K562 (cell line): ENCODE measurements around the gene IMP4. TPM values are rescaled to one million over a fixed set of nuclear protein-coding genes. Genes with fewer than 3 reads are reported as not detected.

Experiments
- DLX4 ChIP-seq: fragments of 250-450 bp; sonication (Bioruptor Pico); IDR thresholded peaks from 2 replicates; pipeline ENCODE4 v1.6.1; 2021; ENCODE audit warnings: mild to moderate bottlenecking
- ESRRB ChIP-seq: fragments of 250-450 bp; sonication (Bioruptor Pico); IDR thresholded peaks from 2 replicates; pipeline ENCODE4 v1.5.0; 2020; ENCODE audit warnings: mild to moderate bottlenecking, moderate library complexity, borderline replicate concordance
- FUS ChIP-seq: fragments of 200-400 bp; formaldehyde crosslinking; optimal IDR thresholded peaks from 2 replicates; pipeline ENCODE3; 2017; ENCODE audit warnings: low read depth, low read length
- HLTF ChIP-seq: fragments of 450-650 bp; IDR thresholded peaks from 2 replicates; pipeline ENCODE4 v1.6.1; 2016
- IFI16 ChIP-seq: fragments of 250-450 bp; sonication (Bioruptor Pico); IDR thresholded peaks from 2 replicates; pipeline ENCODE4 v2.1.2; 2022; ENCODE audit warnings: mild to moderate bottlenecking, inconsistent platforms
- NFATC3 ChIP-seq: fragments of 450-650 bp; IDR thresholded peaks from 2 replicates; pipeline ENCODE4 v1.6.1; 2017; ENCODE audit warnings: mild to moderate bottlenecking
- NR2F6 ChIP-seq: fragments of 450-650 bp; formaldehyde crosslinking; IDR thresholded peaks from 2 replicates; pipeline ENCODE4 v1.4.0; 2020; ENCODE audit warnings: mild to moderate bottlenecking
- PHB ChIP-seq: fragments of 250-450 bp; sonication (Bioruptor Pico); IDR thresholded peaks from 2 replicates; pipeline ENCODE4 v1.5.0; 2021
- PHB2 ChIP-seq: fragments of 450-650 bp; IDR thresholded peaks from 2 replicates; pipeline ENCODE4 v1.6.1; 2017; ENCODE audit warnings: low read depth
- POLR2A ChIP-seq: fragments of 450-650 bp; conservative IDR thresholded peaks from 2 replicates; pipeline ENCODE4 v1.6.1; 2016
- RBBP5 ChIP-seq: fragments of 200-600 bp; sonication (generic); IDR thresholded peaks from 2 replicates; pipeline ENCODE4 v1.6.1; 2012; ENCODE audit warnings: borderline replicate concordance, mild to moderate bottlenecking, low read length, control low read depth, inconsistent platforms; ENCODE audit not compliant: insufficient read depth, poor library complexity, severe bottlenecking
- RBFOX2 ChIP-seq: fragments of 200-400 bp; formaldehyde crosslinking; IDR thresholded peaks from 2 replicates; pipeline ENCODE4 v1.6.1; 2017; ENCODE audit warnings: low read depth, mild to moderate bottlenecking, low read length, moderate library complexity
- SUPT5H ChIP-seq: fragments of 450-650 bp; IDR thresholded peaks from 2 replicates; pipeline ENCODE4 v1.6.1; 2016
- TARDBP ChIP-seq: fragments of 450-650 bp; IDR thresholded peaks from 2 replicates; pipeline ENCODE4 v1.6.1; 2016
- TGIF2 ChIP-seq: sonication (generic); formaldehyde crosslinking; IDR thresholded peaks from 2 replicates; pipeline ENCODE4 v1.8.1; 2022; ENCODE audit warnings: mild to moderate bottlenecking, missing genetic modification reagents, moderate library complexity
- ZNF184 ChIP-seq: sonication (generic); formaldehyde crosslinking; IDR thresholded peaks from 2 replicates; pipeline ENCODE4 v1.5.0; 2020; ENCODE audit warnings: missing genetic modification reagents
- ZNF551 ChIP-seq: fragments of 250-450 bp; sonication (Bioruptor Pico); IDR thresholded peaks from 2 replicates; pipeline ENCODE4 v1.5.0; 2021; ENCODE audit warnings: mild to moderate bottlenecking, moderate library complexity
- polyA plus RNA-seq, 8 experiments: library from polyadenylated mRNA; depleted of rRNA in 4 of 8; stranded (reverse) in 5 of 8; unstranded in 3 of 8; fragments of >200 nt; fragmentation: Nextera tagmentation in 2 of 8; fragmentation: Illumina TruSeq in 1 of 8; extraction: Ambion mirVana in 2 of 8; extraction: Trizol in 1 of 8; gene quantifications; 2 replicates each; pipeline versions ENCODE4 v1.2.1 to v1.2.3, GENCODE V29; 2011 to 2014; ENCODE audit warnings: inconsistent platforms in 1 of 8, missing spikeins in 1 of 8
- total RNA-seq, 7 experiments: library from RNA; depleted of rRNA in 6 of 7; stranded (reverse); fragments of >200 nt in 6 of 7; fragmentation: Illumina TruSeq in 2 of 7; extraction: Trizol in 2 of 7; gene quantifications; 2 replicates each; pipeline versions ENCODE4 v1.2.1 to v1.2.3, GENCODE V29; 2011 to 2021; ENCODE audit warnings: low replicate concordance in 1 of 7
- TF ChIP-seq, protein P1 (sequence below): fragments of 450-650 bp; formaldehyde crosslinking; IDR thresholded peaks from 2 replicates; pipeline ENCODE4 v1.4.0; 2020; ENCODE audit warnings: mild to moderate bottlenecking, mixed read lengths
- TF ChIP-seq, protein P2 (sequence below): fragments of 450-650 bp; IDR thresholded peaks from 2 replicates; pipeline ENCODE4 v1.6.1; 2016; ENCODE audit warnings: antibody characterized with exemption
- TF ChIP-seq, protein P3 (sequence below): sonication (generic); formaldehyde crosslinking; IDR thresholded peaks from 2 replicates; pipeline ENCODE4 v1.8.0; 2022; ENCODE audit warnings: missing genetic modification reagents, mild to moderate bottlenecking, borderline replicate concordance

IMP4 gene
- total and polyA plus RNA-seq, 9 of the 15 experiments (the other 6 are each of a cell fraction or from before 2014, with no cell fraction given), result 35.4 to 209 (median 100.0) TPM

DNA sequence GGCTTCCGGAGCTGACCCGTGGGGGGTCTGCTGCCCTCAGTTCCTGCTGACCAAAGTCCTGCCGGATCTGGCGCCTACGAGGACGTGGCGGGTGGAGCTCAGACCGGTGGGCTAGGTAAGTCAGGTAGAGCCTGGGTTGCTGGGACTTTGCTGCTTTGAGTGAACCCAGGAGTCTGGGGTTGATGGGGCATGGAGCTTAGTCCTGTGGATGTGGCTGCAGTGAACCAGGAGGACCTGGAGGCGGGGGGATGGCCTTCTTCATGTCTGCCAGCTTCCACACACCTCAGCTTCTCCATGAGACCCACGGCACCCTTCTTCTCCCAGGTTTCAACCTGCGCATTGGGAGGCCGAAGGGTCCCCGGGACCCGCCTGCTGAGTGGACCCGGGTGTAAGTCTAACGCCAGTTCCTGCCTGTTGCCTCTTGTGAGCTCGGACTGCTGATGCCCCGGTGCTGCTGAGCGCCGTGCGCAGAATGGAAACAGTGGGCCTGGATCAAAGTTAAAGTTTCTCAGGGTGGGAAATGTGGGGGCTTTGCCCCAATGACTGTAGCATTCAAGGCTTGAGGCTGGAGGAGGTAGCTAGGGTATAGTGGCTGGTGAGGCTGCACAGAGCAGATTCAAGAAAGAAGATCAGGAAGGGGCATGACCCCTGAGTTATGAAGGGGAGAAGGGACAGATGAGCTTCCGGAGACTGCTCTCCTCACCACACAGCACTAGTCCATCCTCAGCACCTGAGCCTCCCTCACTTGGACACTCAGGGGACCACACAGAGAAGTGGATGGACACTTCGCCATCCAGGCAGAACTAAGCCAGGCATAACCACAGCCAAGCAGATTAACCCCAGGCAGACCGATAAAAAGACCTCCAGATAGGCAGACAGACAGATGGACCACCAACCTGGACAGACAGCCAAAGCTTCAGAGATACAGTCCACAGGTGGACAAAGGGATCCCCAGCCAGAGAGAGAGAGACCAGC is 30.4 kb downstream of the IMP4 start (continued):
- TF ChIP-seq TARDBP, result 0 out of 2 replicates have a peak, but pooled peaks have one; percentile 2
- TF ChIP-seq, protein P1, sequence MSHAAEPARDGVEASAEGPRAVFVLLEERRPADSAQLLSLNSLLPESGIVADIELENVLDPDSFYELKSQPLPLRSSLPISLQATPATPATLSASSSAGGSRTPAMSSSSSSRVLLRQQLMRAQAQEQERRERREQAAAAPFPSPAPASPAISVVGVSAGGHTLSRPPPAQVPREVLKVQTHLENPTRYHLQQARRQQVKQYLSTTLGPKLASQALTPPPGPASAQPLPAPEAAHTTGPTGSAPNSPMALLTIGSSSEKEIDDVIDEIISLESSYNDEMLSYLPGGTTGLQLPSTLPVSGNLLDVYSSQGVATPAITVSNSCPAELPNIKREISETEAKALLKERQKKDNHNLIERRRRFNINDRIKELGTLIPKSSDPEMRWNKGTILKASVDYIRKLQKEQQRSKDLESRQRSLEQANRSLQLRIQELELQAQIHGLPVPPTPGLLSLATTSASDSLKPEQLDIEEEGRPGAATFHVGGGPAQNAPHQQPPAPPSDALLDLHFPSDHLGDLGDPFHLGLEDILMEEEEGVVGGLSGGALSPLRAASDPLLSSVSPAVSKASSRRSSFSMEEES (CRISPR knock-in tag), result peak; percentile 8; the same call in 1 of the 2 replicates
- TF ChIP-seq TGIF2 (CRISPR knock-in tag), result no peak
- peak; percentile 56; the same call in 1 of the 2 replicates for TF ChIP-seq RBFOX2
- TF ChIP-seq NR2F6, result no peak
- 0 out of 2 replicates have a peak, but pooled peaks have one; percentile 12 for TF ChIP-seq PHB
- TF ChIP-seq DLX4 (CRISPR knock-in tag), result no peak
- TF ChIP-seq ZNF184 (CRISPR knock-in tag), result no peak
- no peak for TF ChIP-seq ZNF551 (CRISPR knock-in tag)
- TF ChIP-seq SUPT5H, result 0 out of 2 replicates have a peak, but pooled peaks have one; percentile 16
- TF ChIP-seq POLR2A, result peak; percentile 16; the same call in 1 of the 2 replicates
- peak; percentile 15 for TF ChIP-seq RBBP5
- TF ChIP-seq HLTF, result no peak
- TF ChIP-seq, protein P2, sequence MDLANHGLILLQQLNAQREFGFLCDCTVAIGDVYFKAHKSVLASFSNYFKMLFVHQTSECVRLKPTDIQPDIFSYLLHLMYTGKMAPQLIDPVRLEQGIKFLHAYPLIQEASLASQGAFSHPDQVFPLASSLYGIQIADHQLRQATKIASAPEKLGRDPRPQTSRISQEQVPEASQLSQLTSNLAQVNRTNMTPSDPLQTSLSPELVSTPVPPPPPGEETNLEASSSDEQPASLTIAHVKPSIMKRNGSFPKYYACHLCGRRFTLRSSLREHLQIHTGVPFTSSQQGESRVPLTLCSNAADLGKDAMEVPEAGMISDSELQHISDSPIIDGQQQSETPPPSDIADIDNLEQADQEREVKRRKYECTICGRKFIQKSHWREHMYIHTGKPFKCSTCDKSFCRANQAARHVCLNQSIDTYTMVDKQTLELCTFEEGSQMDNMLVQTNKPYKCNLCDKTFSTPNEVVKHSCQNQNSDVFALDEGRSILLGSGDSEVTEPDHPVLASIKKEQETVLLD, result 0 out of 2 replicates have a peak, but pooled peaks have one; percentile 20
- peak; percentile 68; the same call in 1 of the 2 replicates for TF ChIP-seq ESRRB
- no peak for TF ChIP-seq IFI16 (CRISPR knock-in tag)
- no peak for TF ChIP-seq NFATC3
- TF ChIP-seq, protein P3, sequence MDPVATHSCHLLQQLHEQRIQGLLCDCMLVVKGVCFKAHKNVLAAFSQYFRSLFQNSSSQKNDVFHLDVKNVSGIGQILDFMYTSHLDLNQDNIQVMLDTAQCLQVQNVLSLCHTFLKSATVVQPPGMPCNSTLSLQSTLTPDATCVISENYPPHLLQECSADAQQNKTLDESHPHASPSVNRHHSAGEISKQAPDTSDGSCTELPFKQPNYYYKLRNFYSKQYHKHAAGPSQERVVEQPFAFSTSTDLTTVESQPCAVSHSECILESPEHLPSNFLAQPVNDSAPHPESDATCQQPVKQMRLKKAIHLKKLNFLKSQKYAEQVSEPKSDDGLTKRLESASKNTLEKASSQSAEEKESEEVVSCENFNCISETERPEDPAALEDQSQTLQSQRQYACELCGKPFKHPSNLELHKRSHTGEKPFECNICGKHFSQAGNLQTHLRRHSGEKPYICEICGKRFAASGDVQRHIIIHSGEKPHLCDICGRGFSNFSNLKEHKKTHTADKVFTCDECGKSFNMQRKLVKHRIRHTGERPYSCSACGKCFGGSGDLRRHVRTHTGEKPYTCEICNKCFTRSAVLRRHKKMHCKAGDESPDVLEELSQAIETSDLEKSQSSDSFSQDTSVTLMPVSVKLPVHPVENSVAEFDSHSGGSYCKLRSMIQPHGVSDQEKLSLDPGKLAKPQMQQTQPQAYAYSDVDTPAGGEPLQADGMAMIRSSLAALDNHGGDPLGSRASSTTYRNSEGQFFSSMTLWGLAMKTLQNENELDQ (CRISPR knock-in tag), result no peak
- no peak for TF ChIP-seq FUS
- no peak for TF ChIP-seq PHB2
